ENCODE results near the gene SLC7A7. TPM values are rescaled to one million over a fixed set of nuclear protein-coding genes. Genes with fewer than 3 reads are reported as not detected.

SLC7A7 gene
- total RNA-seq, 1 donor from 2014 or later, result 157 TPM

DNA sequence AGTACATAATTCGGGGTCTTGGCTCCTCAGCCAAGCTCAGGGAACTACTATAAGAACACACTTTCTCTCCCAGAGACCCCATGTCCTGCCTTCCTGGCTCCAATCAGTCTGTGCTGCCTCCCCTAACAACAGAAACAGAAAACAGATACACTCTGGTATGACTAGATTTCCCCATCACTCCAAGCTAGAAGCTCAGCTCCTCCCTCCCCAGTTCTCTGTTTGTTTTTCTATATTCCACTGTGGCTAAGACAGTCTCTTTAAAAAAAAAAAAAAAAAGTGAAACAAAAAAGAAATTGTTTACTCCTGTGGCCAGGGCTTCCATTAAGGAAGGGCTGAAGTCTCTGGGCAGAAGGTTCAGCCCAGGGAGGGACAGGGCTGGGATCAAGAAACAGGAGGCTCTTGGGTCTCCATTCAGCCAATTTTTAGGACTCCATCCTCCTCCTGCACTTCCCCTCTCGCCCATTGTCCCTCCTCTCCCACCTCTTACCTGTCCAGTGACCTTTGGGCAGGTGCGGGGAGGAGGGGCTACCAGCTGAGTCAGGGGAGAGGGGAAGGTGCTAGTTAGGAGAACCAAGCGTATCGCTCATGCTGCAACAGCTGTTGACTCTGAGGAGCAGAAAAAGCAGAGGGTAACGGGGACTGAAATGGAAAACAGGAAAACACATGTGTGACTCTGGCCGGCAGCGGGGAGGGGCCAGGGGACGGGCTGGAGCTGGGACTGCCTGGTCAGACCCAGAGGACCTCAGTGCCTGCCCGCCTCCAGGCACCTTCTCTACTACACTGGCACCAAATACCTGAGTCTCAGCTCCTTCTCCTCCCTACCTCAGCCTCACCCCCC lies 4.1 kb upstream of the SLC7A7 start:
- peak overlapping the region; percentile 69 for H3K27ac ChIP-seq
- TF ChIP-seq CTCF (IDR thresholded peaks at IDR 0.05), result no peak
- DNase-seq (no peak), ATAC-seq (peak; percentile 36 to 43)
- peaks cover 61% of the 10 kb centered on the region for H3K4me1 ChIP-seq
- peak overlapping the region; percentile 40 for H3K4me3 ChIP-seq
- H3K27me3 ChIP-seq (ENCODE audit: low read depth), result no peaks in the 10 kb centered on the region
- H3K36me3 ChIP-seq, result no peaks in the 10 kb centered on the region
- intact Hi-C loops (cut with DNase I), result no loop called here
- no peaks in the 10 kb centered on the region for H3K9me3 ChIP-seq

DNA sequence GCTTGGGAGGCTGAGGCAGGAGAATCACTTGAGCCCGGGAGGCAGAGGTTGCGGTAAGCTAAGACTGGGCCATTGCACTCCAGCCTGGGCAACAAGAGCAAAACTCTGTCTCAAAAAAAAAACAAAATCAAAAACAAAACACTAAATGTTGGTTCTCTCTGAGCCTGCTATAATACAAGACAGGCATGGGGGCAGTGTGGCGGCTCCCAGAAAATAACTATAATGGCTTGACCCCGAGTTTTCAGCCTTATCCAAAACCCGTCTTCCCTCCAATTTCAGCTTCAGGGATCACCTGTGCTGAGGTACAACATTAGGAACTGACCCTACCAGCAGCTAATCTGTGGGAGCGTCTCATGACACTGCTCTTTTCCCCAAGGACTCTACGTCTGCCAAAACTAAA lies 862 bp downstream of the SLC7A7 start:
- no peaks in the 10 kb centered on the region for H3K36me3 ChIP-seq
- no peaks in the 10 kb centered on the region for H3K9me3 ChIP-seq
- TF ChIP-seq CTCF (IDR thresholded peaks at IDR 0.05), result no peak
- no peak for ATAC-seq
- H3K27me3 ChIP-seq (ENCODE audit: low read depth), result no peaks in the 10 kb centered on the region
- intact Hi-C loops (cut with DNase I), result no loop called here
- peak overlapping the region; percentile 50 for H3K4me3 ChIP-seq
- peak overlapping the region; percentile 66 for H3K27ac ChIP-seq
- no peak for DNase-seq
- H3K4me1 ChIP-seq, result peaks cover 35% of the 10 kb centered on the region

GRCh38 chr14:22813145-22813544 lies 2.1 kb downstream of the SLC7A7 start:
- intact Hi-C loops (cut with DNase I), result no loop called here
- H3K27ac ChIP-seq, result no peak overlapping the region
- no peak for DNase-seq
- ATAC-seq, result no peak
- H3K27me3 ChIP-seq (ENCODE audit: low read depth), result no peaks in the 10 kb centered on the region
- peak overlapping the region; percentile 50 for H3K4me3 ChIP-seq
- H3K9me3 ChIP-seq, result no peaks in the 10 kb centered on the region
- TF ChIP-seq CTCF (IDR thresholded peaks at IDR 0.05), result no peak
- peaks cover 23% of the 10 kb centered on the region for H3K4me1 ChIP-seq
- H3K36me3 ChIP-seq, result no peaks in the 10 kb centered on the region

- intact Hi-C loops (cut with DNase I), result no loop called here
- Histone ChIP-seq H3K36me3 (no peaks in the 10 kb centered on the region), H3K4me3 (peak overlapping the region; percentile 50), H3K9me3 (no peaks in the 10 kb centered on the region), H3K27ac (no peak overlapping the region), H3K4me1 (peaks cover 20% of the 10 kb centered on the region), H3K27me3 (ENCODE audit: low read depth) (no peaks in the 10 kb centered on the region)
- TF ChIP-seq CTCF (IDR thresholded peaks at IDR 0.05), result no peak
- ATAC-seq (no peak), DNase-seq (no peak)
Observed at GRCh38 chr14:22812744-22813143, 2.5 kb downstream of the SLC7A7 start.

DNA sequence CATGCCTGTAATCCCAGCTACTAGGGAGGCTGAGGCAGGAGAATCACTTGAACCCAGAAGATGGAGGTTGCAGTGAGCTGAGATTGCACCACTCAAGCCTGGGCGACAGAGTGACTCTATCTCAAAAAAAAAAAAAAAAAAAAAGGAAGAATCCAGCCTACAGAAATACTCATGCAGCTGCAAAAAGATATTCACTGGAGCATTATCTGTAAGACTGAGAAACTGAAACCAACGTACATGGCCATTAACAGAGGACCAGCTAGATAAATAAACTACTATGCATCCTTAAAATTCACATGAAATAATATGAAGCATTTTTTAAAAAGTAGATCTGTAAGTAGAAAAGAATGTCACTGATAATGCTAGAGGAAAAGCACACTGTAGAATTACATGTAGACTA lies 3.5 kb downstream of the SLC7A7 start:
- Histone ChIP-seq H3K27me3 (ENCODE audit: low read depth) (no peaks in the 10 kb centered on the region), H3K4me1 (peaks cover 16% of the 10 kb centered on the region), H3K4me3 (peak overlapping the region; percentile 50), H3K9me3 (no peaks in the 10 kb centered on the region), H3K36me3 (no peaks in the 10 kb centered on the region), H3K27ac (no peak overlapping the region)
- intact Hi-C loops (cut with DNase I), result no loop called here
- ATAC-seq (no peak), DNase-seq (no peak)
- no peak for TF ChIP-seq CTCF (IDR thresholded peaks at IDR 0.05)

Measured in lower lobe of right lung (tissue), 2 donors.